Measurements from ENCODE around the gene TTC7B. TPM values are rescaled to one million over a fixed set of nuclear protein-coding genes. Genes with fewer than 3 reads are reported as not detected.

TTC7B gene
- total RNA-seq, 1 donor, result 24.9 TPM

DNA sequence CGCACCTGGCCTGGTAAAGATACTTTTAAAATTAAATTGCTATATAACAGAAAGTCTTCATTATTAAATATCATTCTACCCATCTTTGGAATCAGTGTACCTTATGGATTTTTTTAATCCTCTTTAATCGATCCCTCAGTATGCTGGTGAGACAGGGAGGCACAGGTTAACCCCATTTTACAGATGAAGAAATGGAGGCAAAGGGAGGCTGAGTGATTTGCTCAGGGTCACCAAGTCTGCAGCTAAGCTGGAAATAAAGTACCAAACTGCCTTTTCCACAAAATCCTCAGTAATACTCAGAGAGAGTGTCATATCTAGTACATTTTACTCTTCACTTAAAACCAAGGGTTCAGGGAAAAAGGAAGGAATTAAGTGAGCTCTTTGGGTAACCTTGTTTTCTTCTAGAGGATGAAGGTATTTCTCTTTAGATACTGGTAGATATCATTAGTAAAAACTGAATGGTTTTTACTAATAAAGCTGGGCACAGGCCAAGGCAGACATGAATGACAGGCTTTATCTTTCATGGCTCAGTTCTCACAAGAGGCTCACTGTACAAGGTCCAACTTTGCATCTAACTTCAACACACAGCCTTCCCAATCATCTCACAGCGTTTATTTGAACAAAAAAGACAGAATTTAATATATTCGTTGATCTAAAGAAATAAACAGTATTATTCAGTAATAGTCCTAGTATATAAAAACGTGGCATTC lies 35.3 kb upstream of the TTC7B start:
- no peak overlapping the region for H3K4me3 ChIP-seq (ENCODE audit: low read depth, low read length)
- TF ChIP-seq, protein P1, sequence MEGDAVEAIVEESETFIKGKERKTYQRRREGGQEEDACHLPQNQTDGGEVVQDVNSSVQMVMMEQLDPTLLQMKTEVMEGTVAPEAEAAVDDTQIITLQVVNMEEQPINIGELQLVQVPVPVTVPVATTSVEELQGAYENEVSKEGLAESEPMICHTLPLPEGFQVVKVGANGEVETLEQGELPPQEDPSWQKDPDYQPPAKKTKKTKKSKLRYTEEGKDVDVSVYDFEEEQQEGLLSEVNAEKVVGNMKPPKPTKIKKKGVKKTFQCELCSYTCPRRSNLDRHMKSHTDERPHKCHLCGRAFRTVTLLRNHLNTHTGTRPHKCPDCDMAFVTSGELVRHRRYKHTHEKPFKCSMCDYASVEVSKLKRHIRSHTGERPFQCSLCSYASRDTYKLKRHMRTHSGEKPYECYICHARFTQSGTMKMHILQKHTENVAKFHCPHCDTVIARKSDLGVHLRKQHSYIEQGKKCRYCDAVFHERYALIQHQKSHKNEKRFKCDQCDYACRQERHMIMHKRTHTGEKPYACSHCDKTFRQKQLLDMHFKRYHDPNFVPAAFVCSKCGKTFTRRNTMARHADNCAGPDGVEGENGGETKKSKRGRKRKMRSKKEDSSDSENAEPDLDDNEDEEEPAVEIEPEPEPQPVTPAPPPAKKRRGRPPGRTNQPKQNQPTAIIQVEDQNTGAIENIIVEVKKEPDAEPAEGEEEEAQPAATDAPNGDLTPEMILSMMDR (IDR thresholded peaks at IDR 0.05; ENCODE audit: insufficient read depth, low read length), result no peak
- no peak for DNase-seq (ENCODE audit: low read depth)

DNA sequence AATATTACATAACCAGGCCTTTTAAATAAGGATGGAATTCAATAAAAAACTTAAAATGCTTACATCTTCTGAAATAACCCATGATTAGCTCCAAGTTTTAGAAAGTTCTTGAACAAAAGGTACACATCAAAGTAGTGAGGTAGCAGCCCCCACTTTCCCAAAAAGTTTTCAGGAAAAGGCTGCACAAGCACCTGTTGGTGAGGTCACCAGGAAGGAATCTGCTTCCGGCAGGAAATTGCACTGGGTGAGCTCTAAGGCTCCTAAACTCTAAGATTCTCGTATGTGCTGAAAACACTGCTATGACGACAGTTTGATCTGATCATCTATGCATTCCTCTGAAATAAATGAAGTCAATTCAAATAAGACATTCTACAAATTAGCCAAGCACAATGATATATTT lies 34.3 kb upstream of the TTC7B start:
- no peak overlapping the region for H3K4me3 ChIP-seq (ENCODE audit: low read depth, low read length)
- TF ChIP-seq, protein P1 (IDR thresholded peaks at IDR 0.05; ENCODE audit: insufficient read depth, low read length), result no peak
- DNase-seq (ENCODE audit: low read depth), result no peak

DNA sequence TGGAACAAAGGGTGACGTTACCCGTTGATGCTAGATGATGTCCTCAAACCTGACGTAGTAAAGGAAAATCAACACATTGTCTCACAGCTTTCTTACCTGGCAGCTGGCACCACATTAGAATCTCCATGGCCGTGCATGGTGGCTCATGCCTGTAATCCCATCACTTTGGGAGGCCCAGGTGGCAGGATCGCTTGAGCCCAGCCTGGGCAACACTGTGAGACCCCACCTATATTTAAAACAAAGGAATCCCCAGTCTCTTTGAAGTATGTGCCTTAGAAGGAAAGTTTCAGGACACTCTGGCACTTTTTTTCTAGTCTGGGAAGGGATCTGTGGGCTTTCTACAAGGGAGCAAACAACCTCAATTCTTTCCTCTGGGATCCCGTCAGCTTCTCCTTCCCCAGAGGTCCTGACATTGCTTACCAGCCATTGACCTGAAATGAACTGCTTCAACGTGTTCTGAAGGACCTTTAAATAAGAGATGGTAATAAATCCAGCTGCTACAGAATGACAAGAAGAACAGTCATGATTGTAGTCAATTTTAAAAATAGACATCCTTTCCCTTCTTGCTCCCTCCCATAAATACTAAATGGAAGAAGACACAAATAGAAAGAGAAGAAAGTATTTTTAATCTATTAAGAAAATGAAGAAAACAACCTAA lies 33.7 kb upstream of the TTC7B start:
- no peak overlapping the region for H3K4me3 ChIP-seq (ENCODE audit: low read depth, low read length)
- TF ChIP-seq, protein P1 (IDR thresholded peaks at IDR 0.05; ENCODE audit: insufficient read depth, low read length), result no peak
- no peak for DNase-seq (ENCODE audit: low read depth)

DNA sequence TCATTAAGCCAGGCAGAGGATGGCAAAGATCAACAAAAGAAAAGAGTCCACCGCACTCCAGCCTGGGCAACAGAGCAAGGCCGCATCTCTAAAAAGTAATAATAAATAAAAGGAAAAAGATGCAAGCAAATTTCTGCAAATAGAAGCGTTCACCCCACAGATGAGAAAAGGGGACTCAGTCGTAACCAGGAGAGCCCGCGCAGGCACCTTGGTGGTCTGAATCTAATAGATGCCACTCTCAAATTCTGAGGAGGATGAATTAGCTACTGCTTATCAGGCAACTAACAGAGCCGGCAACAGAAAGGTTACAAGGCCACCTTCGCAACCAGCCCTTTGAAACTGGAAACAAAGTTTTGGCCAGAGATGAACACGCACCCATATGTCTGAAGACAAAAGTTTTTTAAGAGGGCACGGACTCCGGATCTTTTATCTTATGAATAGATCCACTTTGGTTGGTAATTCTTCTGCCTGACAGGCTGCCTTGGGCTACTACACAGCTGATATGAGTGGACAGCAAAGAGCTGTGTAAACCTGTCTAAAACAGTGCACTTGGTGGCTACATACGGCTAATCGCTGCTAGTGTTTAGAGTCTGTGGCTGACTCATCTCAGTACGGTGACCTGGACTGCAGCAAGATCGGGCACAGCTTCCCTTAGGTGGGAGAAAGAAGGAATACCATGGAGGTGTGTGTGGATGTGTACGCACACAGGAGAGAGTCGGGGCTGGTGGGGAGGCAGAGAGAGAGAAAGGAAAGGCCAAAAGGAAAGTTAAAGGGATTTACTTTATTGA lies 32.9 kb upstream of the TTC7B start:
- no peak for DNase-seq (ENCODE audit: low read depth)
- no peak overlapping the region for H3K4me3 ChIP-seq (ENCODE audit: low read depth, low read length)

DNA sequence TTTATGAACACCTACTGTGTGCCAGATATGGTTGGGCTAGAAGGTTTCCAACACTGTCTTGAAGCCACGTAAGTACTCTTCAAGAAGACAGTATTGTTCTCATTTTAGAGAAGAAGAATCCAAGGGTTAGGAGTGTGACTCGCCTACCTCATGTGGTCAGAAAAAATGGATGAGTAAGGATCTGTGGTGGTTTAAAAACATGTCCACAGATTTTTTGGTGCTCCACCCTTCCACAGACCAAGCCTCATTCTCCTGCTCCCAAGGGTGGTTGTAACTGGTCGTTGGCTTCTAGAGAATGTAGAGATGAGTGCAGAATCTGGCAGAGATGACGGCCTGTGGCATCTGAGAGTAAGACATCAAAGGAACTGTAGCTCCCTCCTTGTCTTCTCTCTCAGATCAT lies 30.3 kb upstream of the TTC7B start:
- DNase-seq (ENCODE audit: low read depth), result peak; percentile 51
- H3K4me3 ChIP-seq (ENCODE audit: low read depth, low read length), result no peak overlapping the region
- TF ChIP-seq, protein P1 (IDR thresholded peaks at IDR 0.05; ENCODE audit: insufficient read depth, low read length), result no peak

More for the DNA sequence above, 32.9 kb upstream of the TTC7B start:
- TF ChIP-seq, protein P1 (IDR thresholded peaks at IDR 0.05; ENCODE audit: insufficient read depth, low read length), result no peak

DNA sequence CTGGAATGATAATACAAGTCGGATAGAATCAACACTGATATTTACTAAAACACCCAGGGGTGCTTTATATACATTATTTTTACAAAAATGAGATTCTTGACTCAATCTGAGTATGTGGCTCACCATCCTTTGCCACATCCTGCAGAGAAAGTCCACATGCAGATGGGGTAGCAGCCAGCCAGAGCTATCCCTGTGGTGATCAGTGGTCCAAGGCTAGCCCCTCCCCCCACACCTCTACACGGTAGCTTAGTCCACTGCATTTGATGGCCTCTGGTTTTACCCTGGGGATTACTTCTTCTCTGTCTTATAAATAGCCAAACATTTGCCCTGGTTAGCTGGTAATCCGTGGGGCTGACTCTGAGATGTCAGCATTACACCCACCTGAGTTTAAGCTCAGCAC lies 28.1 kb upstream of the TTC7B start:
- H3K4me3 ChIP-seq (ENCODE audit: low read depth, low read length), result no peak overlapping the region
- TF ChIP-seq, protein P1 (IDR thresholded peaks at IDR 0.05; ENCODE audit: insufficient read depth, low read length), result no peak
- DNase-seq (ENCODE audit: low read depth), result no peak
